ENCODE measurements around the gene NAALADL1. TPM values are rescaled to one million over a fixed set of nuclear protein-coding genes. Genes with fewer than 3 reads are reported as not detected.

Gene NAALADL1
- total RNA-seq (2014; rRNA removed; shearing (Covaris generic); ENCODE audit: low replicate concordance): 0.88 TPM in 1 of 2 replicates, not detected in the other

- in situ Hi-C loops (cut with HindIII; ENCODE audit: low pct_unique_long_range_greater_than_20kb, low sequenced_read_pairs): no loop called here
- DNase-seq (ENCODE audit: low read depth): no peak
Observed at GRCh38 chr11:65058419-65059054, at the start of gene NAALADL1. Gene NAALADL1 (minus strand): TSS chr11:65058553. CDS start chr11:65058521, 32 bp downstream.

DNA sequence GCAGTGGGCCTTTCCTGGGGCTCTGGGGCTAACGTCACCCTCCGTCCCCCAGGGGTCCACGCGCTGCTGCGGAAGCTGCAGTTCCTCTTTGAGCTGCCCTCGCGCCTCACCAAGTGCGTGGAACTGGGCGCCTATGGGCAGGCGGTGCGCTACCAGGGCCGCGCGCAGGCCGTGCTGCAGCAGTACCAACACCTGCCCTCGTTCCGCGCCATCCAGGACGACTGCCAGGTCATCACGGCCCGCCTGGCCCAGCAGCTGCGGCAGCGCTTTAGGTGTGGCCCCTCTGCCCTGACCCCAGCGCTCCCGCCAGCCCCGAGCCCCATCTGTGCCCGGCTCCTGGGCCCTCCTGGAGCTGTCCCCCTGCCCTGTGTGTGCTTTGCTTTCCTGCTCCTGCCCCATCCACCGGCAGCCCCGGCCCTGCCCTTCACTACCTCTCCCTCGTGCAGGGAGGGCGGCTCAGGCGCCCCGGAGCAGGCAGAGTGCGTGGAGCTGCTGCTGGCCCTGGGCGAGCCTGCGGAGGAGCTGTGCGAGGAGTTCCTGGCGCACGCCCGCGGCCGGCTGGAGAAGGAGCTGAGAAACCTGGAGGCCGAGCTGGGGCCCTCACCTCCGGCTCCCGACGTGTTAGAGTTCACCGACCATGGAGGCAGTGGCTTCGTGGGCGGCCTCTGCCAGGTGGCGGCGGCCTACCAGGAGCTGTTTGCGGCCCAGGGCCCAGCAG, 49.6 kb upstream of the NAALADL1 start:
- DNase-seq (ENCODE audit: low read depth): no peak
- in situ Hi-C loops (cut with HindIII; ENCODE audit: low pct_unique_long_range_greater_than_20kb, low sequenced_read_pairs): no loop called here

- no peak for DNase-seq (ENCODE audit: low read depth)
- in situ Hi-C loops (cut with HindIII; ENCODE audit: low pct_unique_long_range_greater_than_20kb, low sequenced_read_pairs): no loop called here
Observed at GRCh38 chr11:65107078-65107477, 48.7 kb upstream of the NAALADL1 start.

GRCh38 chr11:65104628-65105027, 46.3 kb upstream of the NAALADL1 start:
- in situ Hi-C loops (cut with HindIII; ENCODE audit: low pct_unique_long_range_greater_than_20kb, low sequenced_read_pairs): no loop called here
- DNase-seq (ENCODE audit: low read depth): no peak

GRCh38 chr11:65103476-65103875, 45.1 kb upstream of the NAALADL1 start:
- in situ Hi-C loops (cut with HindIII; ENCODE audit: low pct_unique_long_range_greater_than_20kb, low sequenced_read_pairs): no loop called here
- DNase-seq (ENCODE audit: low read depth): no peak

- in situ Hi-C loops (cut with HindIII; ENCODE audit: low pct_unique_long_range_greater_than_20kb, low sequenced_read_pairs): no loop called here
- peak; percentile 78 for DNase-seq (ENCODE audit: low read depth)
Observed at GRCh38 chr11:65102142-65103095, 44.1 kb upstream of the NAALADL1 start.

- in situ Hi-C loops (cut with HindIII; ENCODE audit: low pct_unique_long_range_greater_than_20kb, low sequenced_read_pairs): no loop called here
Observed at GRCh38 chr11:65100674-65101350, 42.5 kb upstream of the NAALADL1 start.

DNA sequence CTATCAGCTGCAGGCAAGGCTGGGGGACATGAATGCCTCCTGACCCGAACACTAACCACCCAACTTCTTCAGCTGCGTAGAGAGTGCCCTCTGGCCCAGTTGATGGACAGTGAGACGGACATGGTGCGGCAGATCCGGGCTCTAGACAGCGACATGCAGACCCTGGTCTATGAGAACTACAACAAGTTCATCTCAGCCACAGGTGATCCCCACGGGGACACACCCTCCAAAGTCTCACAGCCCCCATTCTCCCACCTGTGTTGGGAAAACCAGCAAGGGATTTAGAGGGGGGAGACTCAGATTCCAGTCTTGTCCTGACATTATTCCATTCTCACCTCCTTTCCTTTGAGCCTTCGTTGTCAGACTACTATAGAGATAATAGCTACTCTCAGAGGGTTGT, 38.6 kb upstream of the NAALADL1 start:
- DNase-seq (ENCODE audit: low read depth): no peak
- in situ Hi-C loops (cut with HindIII; ENCODE audit: low pct_unique_long_range_greater_than_20kb, low sequenced_read_pairs): no loop called here

More at GRCh38 chr11:65100674-65101350, 42.5 kb upstream of the NAALADL1 start:
- DNase-seq (ENCODE audit: low read depth): no peak

DNA sequence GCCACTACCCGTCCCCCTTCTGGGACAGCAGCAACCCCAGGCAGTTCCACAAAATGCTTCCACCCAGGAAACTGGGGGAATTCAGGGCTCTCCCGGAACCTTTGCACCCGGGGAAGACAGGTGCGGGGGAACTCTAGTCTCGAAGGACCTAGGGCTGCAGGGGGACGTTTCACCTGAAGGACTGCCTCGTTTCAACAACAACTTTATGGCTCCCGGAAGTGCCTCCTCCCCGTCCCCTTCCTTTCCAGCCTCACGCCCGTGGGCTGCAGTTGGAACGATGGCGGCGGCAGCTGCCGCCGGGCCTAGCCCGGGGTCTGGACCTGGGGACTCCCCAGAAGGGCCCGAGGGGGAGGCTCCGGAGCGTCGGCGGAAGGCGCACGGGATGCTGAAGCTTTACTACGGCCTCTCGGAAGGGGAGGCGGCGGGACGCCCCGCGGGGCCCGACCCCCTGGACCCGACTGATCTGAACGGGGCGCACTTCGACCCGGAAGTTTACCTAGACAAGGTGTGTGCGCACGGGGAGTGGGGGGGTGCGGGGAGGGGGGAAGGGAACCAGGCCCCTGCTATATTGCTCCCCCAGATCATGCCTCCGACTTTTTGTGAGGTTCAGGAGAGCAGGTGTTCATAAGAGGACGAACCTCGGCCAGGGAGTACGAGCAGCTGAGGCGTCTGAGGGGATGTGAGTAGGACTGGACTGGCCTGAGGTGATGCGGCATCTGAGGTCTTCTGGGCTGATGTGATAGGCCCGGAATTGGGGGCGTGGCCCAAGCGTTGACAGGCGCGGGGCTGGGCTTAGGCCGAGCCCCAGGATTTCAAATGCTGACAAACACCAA, 37.8 kb upstream of the NAALADL1 start, which contains the start of gene VPS51:
Gene VPS51 (plus strand): TSS at position 241 of the 833 bp plus-strand sequence. CDS start 37 bp downstream, at position 278.
- in situ Hi-C loops (cut with HindIII; ENCODE audit: low pct_unique_long_range_greater_than_20kb, low sequenced_read_pairs): no loop called here
- peak; percentile 71 for DNase-seq (ENCODE audit: low read depth)

DNA sequence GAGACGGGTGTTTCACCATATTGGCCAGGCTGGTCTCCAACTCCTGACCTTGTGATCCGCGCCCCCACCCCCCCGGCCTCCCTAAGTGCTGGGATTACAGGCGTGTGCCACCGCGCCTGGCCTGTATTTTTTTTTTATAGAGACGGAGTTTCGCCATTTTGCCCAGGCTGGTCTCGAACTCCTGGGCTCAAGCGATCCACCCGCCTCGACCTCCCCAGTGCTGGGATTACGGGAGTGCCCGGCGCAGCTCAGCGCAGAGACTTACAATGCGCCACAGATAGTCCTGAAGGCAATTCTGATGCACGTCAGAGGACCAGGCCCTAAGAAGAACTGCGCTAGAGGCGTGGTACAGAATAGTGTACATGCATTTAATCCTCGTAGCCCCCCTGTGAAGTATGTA, 37.1 kb upstream of the NAALADL1 start:
- no peak for DNase-seq (ENCODE audit: low read depth)
- in situ Hi-C loops (cut with HindIII; ENCODE audit: low pct_unique_long_range_greater_than_20kb, low sequenced_read_pairs): no loop called here

DNA sequence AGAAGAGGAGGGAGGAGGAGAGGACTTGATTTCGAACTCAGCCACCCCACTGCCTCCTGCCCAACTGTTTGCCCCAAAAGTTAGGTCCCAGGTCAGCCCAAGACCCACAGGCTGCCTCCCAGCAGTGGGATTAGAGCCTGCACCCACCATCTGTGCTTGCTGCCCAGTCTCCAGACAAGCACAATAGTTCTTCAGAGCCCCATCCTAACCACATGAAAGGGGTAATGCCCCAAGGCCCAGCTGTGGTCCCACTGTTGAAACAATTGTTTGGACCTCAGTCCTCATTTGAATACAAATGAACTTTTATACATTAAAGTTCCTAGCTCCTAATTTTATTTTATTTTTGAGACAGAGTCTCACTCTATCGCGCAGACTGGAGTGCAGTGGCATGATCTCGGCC, 32.3 kb upstream of the NAALADL1 start:
- no peak for DNase-seq (ENCODE audit: low read depth)
- in situ Hi-C loops (cut with HindIII; ENCODE audit: low pct_unique_long_range_greater_than_20kb, low sequenced_read_pairs): no loop called here

DNA sequence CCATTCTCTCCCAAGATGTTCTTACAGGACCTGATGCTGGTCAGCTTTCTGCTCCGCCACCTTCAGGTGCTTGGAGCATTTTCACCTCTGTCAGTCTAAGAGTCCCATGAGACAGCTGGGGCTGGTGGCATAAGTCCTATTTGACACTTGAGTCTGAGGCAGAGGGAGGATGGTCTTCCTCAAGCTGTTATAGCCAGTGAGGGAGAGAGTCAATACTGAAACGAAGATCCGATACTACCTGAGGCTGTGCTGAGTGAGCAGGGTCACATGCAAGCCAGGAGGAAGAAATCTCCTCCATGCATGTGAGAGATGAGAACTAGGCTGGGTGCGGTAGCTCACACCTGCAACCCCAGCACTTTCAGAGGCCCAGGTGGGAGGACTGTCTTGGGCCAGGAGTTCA, 31.3 kb upstream of the NAALADL1 start:
- DNase-seq (ENCODE audit: low read depth): no peak
- in situ Hi-C loops (cut with HindIII; ENCODE audit: low pct_unique_long_range_greater_than_20kb, low sequenced_read_pairs): no loop called here

- in situ Hi-C loops (cut with HindIII; ENCODE audit: low pct_unique_long_range_greater_than_20kb, low sequenced_read_pairs): no loop called here
- DNase-seq (ENCODE audit: low read depth): no peak
Observed at GRCh38 chr11:65087827-65088226, 29.5 kb upstream of the NAALADL1 start.

- in situ Hi-C loops (cut with HindIII; ENCODE audit: low pct_unique_long_range_greater_than_20kb, low sequenced_read_pairs): no loop called here
- no peak for DNase-seq (ENCODE audit: low read depth)
Observed at GRCh38 chr11:65087216-65087615, 28.9 kb upstream of the NAALADL1 start.

DNA sequence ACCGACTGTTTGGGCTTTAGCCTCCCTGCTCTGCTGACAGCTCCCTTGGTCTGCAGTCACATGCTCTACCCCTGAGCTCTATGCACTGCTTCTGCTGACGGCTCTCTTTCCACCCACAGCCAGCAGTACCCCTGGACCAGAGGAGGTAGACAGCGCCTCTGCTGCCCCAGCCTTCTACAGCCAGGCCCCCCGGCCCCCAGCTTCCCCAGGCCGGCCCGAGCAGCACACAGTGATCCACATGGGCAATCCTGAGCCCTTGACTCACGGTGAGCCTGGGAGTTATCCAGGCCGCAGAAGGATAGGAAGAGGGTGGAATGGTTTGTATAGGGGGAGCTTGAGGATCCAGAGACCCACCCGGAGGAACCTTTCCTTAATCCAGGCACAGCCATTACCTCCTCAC, 28.5 kb upstream of the NAALADL1 start:
- no peak for DNase-seq (ENCODE audit: low read depth)
- in situ Hi-C loops (cut with HindIII; ENCODE audit: low pct_unique_long_range_greater_than_20kb, low sequenced_read_pairs): no loop called here

- in situ Hi-C loops (cut with HindIII; ENCODE audit: low pct_unique_long_range_greater_than_20kb, low sequenced_read_pairs): no loop called here
- DNase-seq (ENCODE audit: low read depth): no peak
Observed at GRCh38 chr11:65085446-65085845, 27.1 kb upstream of the NAALADL1 start.

DNA sequence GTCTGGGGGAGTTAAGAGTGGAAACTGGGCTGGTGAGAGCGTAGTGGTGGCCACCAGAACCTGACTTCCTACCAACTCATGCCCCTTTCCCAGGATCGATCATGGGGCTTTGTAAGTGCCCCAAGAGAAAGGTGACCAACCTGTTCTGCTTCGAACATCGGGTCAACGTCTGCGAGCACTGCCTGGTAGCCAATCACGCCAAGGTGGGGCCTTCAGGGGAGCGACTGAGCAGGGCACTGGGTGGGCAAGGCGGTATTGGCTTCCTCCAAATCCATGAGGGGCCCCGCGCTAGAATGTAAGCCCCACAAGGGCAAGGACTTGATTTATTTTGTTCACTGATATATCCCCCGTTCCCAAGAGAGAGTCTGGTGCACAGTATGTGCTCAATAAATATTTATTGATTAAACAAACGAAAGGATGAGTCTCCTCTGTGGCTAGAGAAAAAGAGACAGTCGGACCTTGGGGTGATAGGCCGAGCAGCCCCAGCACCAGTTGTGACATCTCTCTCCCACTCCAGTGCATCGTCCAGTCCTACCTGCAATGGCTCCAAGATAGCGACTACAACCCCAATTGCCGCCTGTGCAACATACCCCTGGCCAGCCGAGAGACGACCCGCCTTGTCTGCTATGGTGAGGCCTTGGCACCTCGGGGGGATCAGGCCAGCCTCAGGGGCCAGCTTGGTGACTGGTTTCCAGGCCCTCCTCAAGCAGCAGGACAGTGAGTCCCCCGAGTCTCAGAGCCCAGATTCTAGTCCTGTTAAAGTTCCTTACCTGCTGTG, 26.4 kb upstream of the NAALADL1 start:
- no peak for DNase-seq (ENCODE audit: low read depth)
- in situ Hi-C loops (cut with HindIII; ENCODE audit: low pct_unique_long_range_greater_than_20kb, low sequenced_read_pairs): no loop called here

Data from Caki2 (cell line).